ENCODE results near the gene LRBA. TPM values are rescaled to one million over a fixed set of nuclear protein-coding genes. Genes with fewer than 3 reads are reported as not detected.
"Not testable (repeated sequence)": the region's sequence is repeated elsewhere in the genome, so short reads cannot be mapped to it uniquely, and the experiment has no call there.

LRBA gene
- total and polyA plus RNA-seq, 9 donors: 20.7 to 30.5 (median 27.7) TPM

DNA sequence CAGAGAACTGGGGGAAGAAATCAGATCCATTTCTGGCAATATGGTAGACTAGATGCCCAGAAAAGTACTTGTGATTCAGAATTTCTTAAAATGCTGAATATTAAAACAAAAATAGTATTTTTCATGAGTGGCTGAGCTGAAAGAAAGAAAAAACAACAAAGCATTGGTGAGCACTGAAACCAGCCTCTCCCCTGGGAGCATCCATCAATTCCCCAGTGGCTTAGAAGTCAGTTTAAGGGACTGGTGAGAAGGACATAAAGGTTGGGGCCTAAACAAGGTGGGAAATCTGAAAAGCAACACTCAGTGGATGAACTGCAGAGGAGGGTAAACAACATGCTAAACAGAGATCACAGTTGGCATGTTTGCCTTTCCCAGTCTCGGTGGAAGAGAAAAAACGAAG is 20.4 kb downstream of the LRBA start:
- Histone ChIP-seq H3K4me3 (ENCODE audit: low read length) (no peak overlapping the region), H3K9me3 (replicated peaks; ENCODE audit: control insufficient read depth, low read depth, low read length) (no peaks in the 10 kb centered on the region), H3K27me3 (ENCODE audit: control insufficient read depth, insufficient read depth, low read length) (no peaks in the 10 kb centered on the region), H3K27ac (ENCODE audit: low read length) (no peak overlapping the region), H3K4me1 (ENCODE audit: control insufficient read depth, insufficient read depth, low read length) (no peaks in the 10 kb centered on the region), H3K36me3 (ENCODE audit: control insufficient read depth, insufficient read depth, low read length) (no peaks in the 10 kb centered on the region)
- no peak for DNase-seq
- WGBS (ENCODE audit: insufficient coverage): no CpG with 5 or more reads among the region's 2 CpGs

DNA sequence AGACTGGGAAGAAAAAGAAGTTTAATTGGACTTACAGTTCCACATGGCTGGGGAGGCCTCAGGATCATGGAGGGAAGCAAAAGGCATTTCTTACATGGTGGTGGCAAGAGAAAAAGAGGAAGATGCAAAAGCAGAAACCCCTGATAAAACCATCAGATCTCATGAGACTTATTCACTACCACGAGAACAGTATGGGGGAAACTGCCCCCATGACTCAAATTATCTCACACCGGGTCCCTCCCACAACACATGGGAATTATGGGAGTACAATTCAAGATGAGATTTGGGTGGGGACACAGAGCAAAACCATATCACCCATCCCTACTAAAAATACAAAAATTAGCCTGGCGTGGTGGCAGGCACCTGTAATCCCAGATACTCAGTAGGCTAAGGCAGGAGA is 21.5 kb downstream of the LRBA start:
- not testable (repeated sequence) for H3K9me3 ChIP-seq (replicated peaks; ENCODE audit: control insufficient read depth, low read depth, low read length); H3K4me1 ChIP-seq (ENCODE audit: control insufficient read depth, insufficient read depth, low read length); H3K4me3 ChIP-seq (ENCODE audit: low read length); H3K27ac ChIP-seq (ENCODE audit: low read length); H3K27me3 ChIP-seq (ENCODE audit: control insufficient read depth, insufficient read depth, low read length); DNase-seq; H3K36me3 ChIP-seq (ENCODE audit: control insufficient read depth, insufficient read depth, low read length)
- WGBS (ENCODE audit: insufficient coverage): no CpG with 5 or more reads among the region's 3 CpGs

DNA sequence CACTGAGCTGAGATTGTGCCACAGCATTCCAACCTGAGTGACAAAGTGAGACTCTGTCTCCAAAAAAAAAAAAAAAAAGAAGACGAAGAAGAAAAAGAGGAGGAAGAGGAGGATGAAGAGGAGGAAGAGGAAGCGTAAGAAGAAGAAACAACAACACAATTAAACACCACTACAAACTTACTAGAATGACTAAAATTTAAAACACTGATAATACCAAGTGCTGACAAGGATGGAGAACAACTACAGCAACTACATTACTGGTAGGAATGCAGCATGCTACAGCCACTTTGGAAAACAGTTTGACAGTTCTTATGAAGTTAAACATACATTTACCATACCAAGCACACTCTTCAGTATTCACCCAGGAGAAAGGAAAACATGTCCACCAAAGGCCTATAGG is 24.1 kb downstream of the LRBA start:
- WGBS (ENCODE audit: insufficient coverage): no CpG with 5 or more reads among the region's 2 CpGs
- H3K36me3 ChIP-seq (ENCODE audit: control insufficient read depth, insufficient read depth, low read length): no peaks in the 10 kb centered on the region
- no peak for DNase-seq
- H3K9me3 ChIP-seq (replicated peaks; ENCODE audit: control insufficient read depth, low read depth, low read length): no peaks in the 10 kb centered on the region
- H3K4me3 ChIP-seq (ENCODE audit: low read length): no peak overlapping the region
- H3K27me3 ChIP-seq (ENCODE audit: control insufficient read depth, insufficient read depth, low read length): no peaks in the 10 kb centered on the region
- H3K27ac ChIP-seq (ENCODE audit: low read length): no peak overlapping the region
- no peaks in the 10 kb centered on the region for H3K4me1 ChIP-seq (ENCODE audit: control insufficient read depth, insufficient read depth, low read length)

DNA sequence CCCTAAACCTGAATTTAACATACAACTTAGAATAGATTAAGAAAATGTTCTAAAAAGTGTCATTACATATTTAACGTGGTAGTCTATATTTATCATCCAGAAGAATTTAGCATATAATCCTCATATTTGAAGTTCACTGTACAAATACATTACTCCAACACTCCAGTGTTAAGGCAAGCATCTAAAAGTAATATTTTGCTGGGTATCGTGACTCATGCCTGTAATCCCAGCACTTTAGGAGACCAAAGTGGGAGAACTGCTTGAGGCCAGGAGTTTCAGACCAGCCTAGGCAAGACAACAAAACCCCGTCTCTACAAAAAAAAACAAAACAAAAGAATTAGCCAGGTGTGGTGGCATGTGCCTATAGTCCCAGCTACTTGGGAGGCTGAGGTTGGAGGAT is 24.8 kb downstream of the LRBA start:
- WGBS (ENCODE audit: insufficient coverage): no CpG with 5 or more reads among the region's 3 CpGs
- DNase-seq: no peak
- no peaks in the 10 kb centered on the region for H3K36me3 ChIP-seq (ENCODE audit: control insufficient read depth, insufficient read depth, low read length)
- H3K4me1 ChIP-seq (ENCODE audit: control insufficient read depth, insufficient read depth, low read length): no peaks in the 10 kb centered on the region
- H3K27me3 ChIP-seq (ENCODE audit: control insufficient read depth, insufficient read depth, low read length): no peaks in the 10 kb centered on the region
- H3K4me3 ChIP-seq (ENCODE audit: low read length): no peak overlapping the region
- no peak overlapping the region for H3K27ac ChIP-seq (ENCODE audit: low read length)
- no peaks in the 10 kb centered on the region for H3K9me3 ChIP-seq (replicated peaks; ENCODE audit: control insufficient read depth, low read depth, low read length)

DNA sequence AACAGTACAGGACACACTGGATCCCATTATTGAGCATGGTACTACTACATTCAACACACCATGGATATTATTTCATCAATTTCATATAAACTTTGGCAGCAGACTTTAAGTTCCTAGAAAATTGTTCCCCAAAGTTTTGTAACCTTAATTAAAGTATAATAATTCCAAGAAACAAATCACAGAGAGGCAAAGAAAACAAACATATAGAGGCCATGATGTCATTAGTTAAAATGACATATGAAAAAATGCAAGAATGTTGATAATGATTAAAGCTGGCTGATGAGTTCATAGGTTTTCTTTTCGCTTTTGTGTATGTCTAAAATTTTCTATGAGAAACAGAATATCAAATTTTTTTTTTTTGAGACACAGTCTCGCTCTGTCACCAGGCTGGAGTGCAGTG is 26.8 kb downstream of the LRBA start:
- H3K9me3 ChIP-seq (replicated peaks; ENCODE audit: control insufficient read depth, low read depth, low read length): no peaks in the 10 kb centered on the region
- no peak overlapping the region for H3K27ac ChIP-seq (ENCODE audit: low read length)
- H3K4me3 ChIP-seq (ENCODE audit: low read length): no peak overlapping the region
- no peaks in the 10 kb centered on the region for H3K36me3 ChIP-seq (ENCODE audit: control insufficient read depth, insufficient read depth, low read length)
- no peaks in the 10 kb centered on the region for H3K4me1 ChIP-seq (ENCODE audit: control insufficient read depth, insufficient read depth, low read length)
- no peaks in the 10 kb centered on the region for H3K27me3 ChIP-seq (ENCODE audit: control insufficient read depth, insufficient read depth, low read length)
- no peak for DNase-seq
- WGBS (ENCODE audit: insufficient coverage): 89% methylated on average over 1 of the region's 2 CpGs

DNA sequence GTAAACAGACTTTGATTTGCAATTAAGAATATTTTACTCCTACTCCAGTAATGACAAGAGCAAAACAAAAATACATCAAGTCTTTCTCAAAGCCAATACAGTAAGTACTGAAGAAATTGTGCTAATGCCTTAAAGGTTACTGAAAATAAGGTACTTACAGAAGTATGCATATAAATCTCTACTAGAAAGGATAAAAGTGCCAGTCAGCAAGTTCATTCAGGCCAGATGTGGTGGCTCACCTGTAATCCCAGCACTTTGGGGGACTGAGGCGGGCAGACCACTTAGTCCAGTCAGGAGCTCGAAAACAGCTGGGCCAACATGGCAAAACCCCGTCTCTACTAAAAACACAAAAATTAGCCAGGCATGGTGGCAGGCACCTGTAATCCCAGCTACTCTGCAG is 27.9 kb downstream of the LRBA start:
- no peaks in the 10 kb centered on the region for H3K9me3 ChIP-seq (replicated peaks; ENCODE audit: control insufficient read depth, low read depth, low read length)
- H3K4me1 ChIP-seq (ENCODE audit: control insufficient read depth, insufficient read depth, low read length): no peaks in the 10 kb centered on the region
- no peaks in the 10 kb centered on the region for H3K27me3 ChIP-seq (ENCODE audit: control insufficient read depth, insufficient read depth, low read length)
- H3K36me3 ChIP-seq (ENCODE audit: control insufficient read depth, insufficient read depth, low read length): no peaks in the 10 kb centered on the region
- WGBS (ENCODE audit: insufficient coverage): 81% methylated on average over 3 of the region's 3 CpGs
- no peak overlapping the region for H3K4me3 ChIP-seq (ENCODE audit: low read length)
- no peak overlapping the region for H3K27ac ChIP-seq (ENCODE audit: low read length)
- no peak for DNase-seq

DNA sequence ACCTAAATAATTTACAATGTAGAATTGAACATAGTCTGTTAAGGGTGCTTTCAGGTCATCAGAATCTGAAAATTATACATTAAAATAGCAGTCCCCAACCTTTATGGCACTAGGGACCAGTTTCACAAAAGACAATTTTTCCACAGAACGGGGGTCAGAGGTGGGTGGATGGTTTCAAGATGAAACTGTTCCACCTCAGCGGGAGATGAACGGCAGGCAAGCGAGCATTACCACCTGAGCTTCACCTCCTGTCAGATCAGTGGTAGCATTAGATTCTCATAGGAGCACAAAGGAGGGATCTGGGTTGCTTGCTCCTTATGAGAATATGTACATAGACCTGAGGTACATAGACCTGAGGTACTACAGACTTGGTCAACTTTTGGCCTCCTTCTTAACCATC is 29.0 kb downstream of the LRBA start:
- no peak overlapping the region for H3K27ac ChIP-seq (ENCODE audit: low read length)
- H3K9me3 ChIP-seq (replicated peaks; ENCODE audit: control insufficient read depth, low read depth, low read length): no peaks in the 10 kb centered on the region
- H3K36me3 ChIP-seq (ENCODE audit: control insufficient read depth, insufficient read depth, low read length): no peaks in the 10 kb centered on the region
- no peaks in the 10 kb centered on the region for H3K27me3 ChIP-seq (ENCODE audit: control insufficient read depth, insufficient read depth, low read length)
- WGBS (ENCODE audit: insufficient coverage): 88% methylated on average over 3 of the region's 4 CpGs
- H3K4me3 ChIP-seq (ENCODE audit: low read length): no peak overlapping the region
- DNase-seq: no peak
- H3K4me1 ChIP-seq (ENCODE audit: control insufficient read depth, insufficient read depth, low read length): no peaks in the 10 kb centered on the region

DNA sequence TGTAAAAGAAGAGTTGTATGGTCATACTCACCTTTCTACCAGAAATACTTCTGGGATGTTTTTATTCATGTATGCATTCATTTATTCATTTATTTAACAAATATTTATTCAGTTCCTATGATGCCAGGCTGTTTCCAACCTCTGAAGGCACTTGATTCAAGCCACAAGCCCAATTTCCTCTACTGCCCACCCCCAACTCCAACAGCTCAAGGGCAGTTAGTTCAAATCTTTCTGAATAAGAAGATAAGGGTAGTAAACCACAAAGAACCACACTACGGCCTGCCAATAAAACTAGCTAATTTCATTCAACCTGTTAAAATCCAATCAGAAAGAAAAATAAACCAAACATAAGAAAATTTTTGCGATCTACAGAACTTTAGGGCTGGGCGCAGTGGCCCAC is 31.2 kb downstream of the LRBA start:
- Histone ChIP-seq H3K9me3 (replicated peaks; ENCODE audit: control insufficient read depth, low read depth, low read length) (no peaks in the 10 kb centered on the region), H3K27ac (ENCODE audit: low read length) (no peak overlapping the region), H3K27me3 (ENCODE audit: control insufficient read depth, insufficient read depth, low read length) (no peaks in the 10 kb centered on the region), H3K4me3 (ENCODE audit: low read length) (no peak overlapping the region), H3K36me3 (ENCODE audit: control insufficient read depth, insufficient read depth, low read length) (no peaks in the 10 kb centered on the region), H3K4me1 (ENCODE audit: control insufficient read depth, insufficient read depth, low read length) (no peaks in the 10 kb centered on the region)
- no CpG with 5 or more reads among the region's 3 CpGs for WGBS (ENCODE audit: insufficient coverage)
- DNase-seq: no peak

DNA sequence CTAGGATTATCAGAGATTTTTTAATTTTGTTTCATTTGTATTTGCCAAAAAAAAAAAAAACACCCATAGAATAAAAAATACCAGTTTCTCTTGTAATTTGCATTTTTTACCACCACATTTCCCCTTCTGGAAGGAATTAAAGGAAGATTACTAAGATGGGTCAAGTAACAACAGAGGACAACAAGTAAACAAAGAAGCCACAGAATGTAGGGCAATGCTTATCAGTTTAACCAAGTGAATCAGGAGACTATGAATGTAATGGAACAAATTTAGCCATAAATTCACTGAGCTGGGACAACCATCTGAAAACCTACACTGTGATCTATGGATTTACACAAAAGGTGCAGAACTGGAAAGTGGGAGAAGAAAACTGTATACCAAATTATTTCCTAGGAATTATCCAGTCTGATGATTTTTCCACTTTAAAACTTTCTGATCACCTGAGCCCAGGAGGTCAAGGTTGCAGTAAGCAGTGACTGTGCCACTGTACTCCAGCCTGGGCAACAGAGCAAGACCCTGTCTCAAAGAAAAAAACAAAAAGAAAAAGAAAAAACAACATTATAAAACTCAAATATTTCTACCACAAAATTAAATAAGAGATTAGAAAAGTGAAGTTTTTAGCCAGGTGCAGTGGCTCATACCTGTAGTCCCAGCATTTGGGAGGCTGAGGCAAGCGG is 32.4 kb downstream of the LRBA start:
- H3K27ac ChIP-seq (ENCODE audit: low read length): no peak overlapping the region
- WGBS (ENCODE audit: insufficient coverage): no CpG with 5 or more reads among the region's 1 CpG

DNA sequence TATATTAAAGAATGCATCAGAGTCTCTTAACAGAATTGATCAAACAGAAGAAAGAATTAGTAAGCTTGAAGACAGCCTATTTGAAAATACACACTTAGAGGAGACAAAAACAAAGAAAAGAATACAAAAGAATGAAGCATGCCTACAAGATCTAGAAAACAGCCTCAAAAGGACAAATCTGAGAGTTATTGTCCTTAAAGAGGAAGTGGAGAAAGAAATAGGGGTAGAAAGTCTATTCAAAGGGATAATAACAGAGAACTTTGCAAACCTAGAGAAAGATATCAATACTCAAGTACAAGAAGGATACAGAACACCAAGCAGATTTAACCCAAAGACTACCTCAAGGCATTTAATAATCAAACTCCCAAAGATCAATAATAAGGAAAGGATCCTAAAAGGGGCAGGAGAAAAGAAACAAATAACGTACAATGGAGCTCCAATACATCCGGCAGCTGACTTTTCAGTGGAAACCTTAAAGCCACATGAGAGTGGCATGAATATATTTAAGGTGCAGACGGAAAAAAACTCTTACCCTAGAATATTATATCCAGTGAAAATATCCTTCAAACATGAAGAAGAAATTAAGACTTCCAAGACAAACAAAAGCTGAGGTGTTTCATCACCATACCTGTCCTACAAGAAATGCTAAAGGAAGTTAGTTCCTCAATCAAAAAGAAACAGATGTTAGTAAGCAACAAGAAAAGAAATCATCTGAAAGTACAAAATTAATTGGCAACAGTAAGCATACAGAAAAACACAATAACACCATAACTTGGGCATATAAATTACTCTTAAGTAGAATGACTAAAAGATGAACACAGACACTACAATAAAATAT is 36.1 kb downstream of the LRBA start:
- Histone ChIP-seq H3K4me3 (ENCODE audit: low read length) (no peak overlapping the region), H3K27ac (ENCODE audit: low read length) (no peak overlapping the region), H3K27me3 (ENCODE audit: control insufficient read depth, insufficient read depth, low read length) (no peaks in the 10 kb centered on the region), H3K9me3 (replicated peaks; ENCODE audit: control insufficient read depth, low read depth, low read length) (no peaks in the 10 kb centered on the region), H3K36me3 (ENCODE audit: control insufficient read depth, insufficient read depth, low read length) (no peaks in the 10 kb centered on the region), H3K4me1 (ENCODE audit: control insufficient read depth, insufficient read depth, low read length) (no peaks in the 10 kb centered on the region)
- no CpG with 5 or more reads among the region's 3 CpGs for WGBS (ENCODE audit: insufficient coverage)
- no peak for DNase-seq

More for the DNA sequence above, 32.4 kb downstream of the LRBA start:
- Histone ChIP-seq H3K9me3 (replicated peaks; ENCODE audit: control insufficient read depth, low read depth, low read length) (no peaks in the 10 kb centered on the region), H3K4me3 (ENCODE audit: low read length) (no peak overlapping the region), H3K4me1 (ENCODE audit: control insufficient read depth, insufficient read depth, low read length) (no peaks in the 10 kb centered on the region), H3K36me3 (ENCODE audit: control insufficient read depth, insufficient read depth, low read length) (no peaks in the 10 kb centered on the region), H3K27me3 (ENCODE audit: control insufficient read depth, insufficient read depth, low read length) (no peaks in the 10 kb centered on the region)
- DNase-seq: no peak

Data from muscle of leg (tissue), 11 donors.